Upper lobe of left lung (tissue), 4 donors: Measurements from ENCODE around the gene CBFA2T3.

ENCODE experiments used
- CTCF ChIP-seq, 6 experiments: fragments of 450-650 bp in 4 of 6; fragments of 200-600 bp in 2 of 6; sonication (generic) in 2 of 6; IDR thresholded peaks; one replicate each; pipeline ENCODE4 v1.5.1; 2016 to 2019; ENCODE audit warnings: antibody characterized with exemption in 6 of 6
- POLR2A ChIP-seq, 4 donors: fragments of 450-650 bp; IDR thresholded peaks; one replicate each; pipeline ENCODE4 v1.5.1; 2016 to 2017; ENCODE audit warnings: antibody characterized with exemption in 4 of 4, mild to moderate bottlenecking in 2 of 4

GRCh38 chr16:88965411-88965810 is 11.6 kb downstream of the CBFA2T3 start:
- no peak for TF ChIP-seq CTCF (IDR thresholded peaks at IDR 0.05)
- TF ChIP-seq POLR2A (IDR thresholded peaks at IDR 0.05), result no peak
